Fibroblast of peridontal ligament (primary cell): ENCODE measurements around the gene PMS2.
"Not testable (repeated sequence)": the region's sequence is repeated elsewhere in the genome, so short reads cannot be mapped to it uniquely, and the experiment has no call there.

Source experiments
- DNase-seq: peaks from one replicate; pipeline ENCODE4 v3.0.0-alpha.2; 2010; ENCODE audit errors: extremely low read depth

Gene PMS2

GRCh38 chr7:5924180-5924579, 84.7 kb downstream of the PMS2 start:
- DNase-seq = not testable (repeated sequence)
